Neural cell (in vitro differentiated cells): ENCODE results near the gene ALS2CL.

Source experiments
- CTCF ChIP-seq: fragments of 450-650 bp; IDR thresholded peaks from 2 replicates; pipeline ENCODE4 v1.5.1; 2014; ENCODE audit warnings: antibody characterized with exemption, mild to moderate bottlenecking, moderate library complexity; ENCODE audit not compliant: poor library complexity, severe bottlenecking
- EP300 ChIP-seq: fragments of 450-650 bp; conservative IDR thresholded peaks from 2 replicates; pipeline ENCODE4 v1.6.1; 2014; ENCODE audit warnings: antibody characterized with exemption, mild to moderate bottlenecking, moderate library complexity; ENCODE audit not compliant: poor library complexity, severe bottlenecking
- EZH2 ChIP-seq: fragments of 200-600, 300-800 bp; shearing (Covaris generic), sonication (generic); IDR thresholded peaks from 2 replicates; pipeline ENCODE4 v1.6.1; 2014; ENCODE audit warnings: antibody characterized with exemption, low read length, borderline replicate concordance, mild to moderate bottlenecking; ENCODE audit not compliant: insufficient read depth, poor library complexity, severe bottlenecking
- MXI1 ChIP-seq: fragments of 450-650 bp; conservative IDR thresholded peaks from 2 replicates; pipeline ENCODE4 v1.6.1; 2014; ENCODE audit warnings: antibody characterized with exemption, mild to moderate bottlenecking; ENCODE audit not compliant: poor library complexity, severe bottlenecking
- POLR2AphosphoS5 ChIP-seq: IDR thresholded peaks from 2 replicates; pipeline ENCODE4 v1.6.1; 2012
- RAD21 ChIP-seq: fragments of 450-650 bp; conservative IDR thresholded peaks from 2 replicates; pipeline ENCODE4 v1.6.1; 2014; ENCODE audit warnings: antibody characterized with exemption, mild to moderate bottlenecking, moderate library complexity
- SMC3 ChIP-seq: fragments of 450-650 bp; conservative IDR thresholded peaks from 2 replicates; pipeline ENCODE4 v1.6.1; 2014; ENCODE audit warnings: antibody characterized with exemption, mild to moderate bottlenecking, moderate library complexity; ENCODE audit not compliant: poor library complexity
- TAF1 ChIP-seq: IDR thresholded peaks from 2 replicates; pipeline ENCODE4 v1.6.1; 2012; ENCODE audit warnings: low read depth
- TF ChIP-seq, protein P1 (sequence below): IDR thresholded peaks from 2 replicates; pipeline ENCODE4 v1.6.1; 2012; ENCODE audit warnings: borderline replicate concordance

GRCh38 chr3:46667061-46667621 lies 26.3 kb downstream of the ALS2CL start:
- TF ChIP-seq EZH2 (no peak), SMC3 (no peak), CTCF (no peak), POLR2AphosphoS5 (no peak), EP300 (no peak), RAD21 (no peak), TAF1 (no peak), MXI1 (no peak)
- TF ChIP-seq, protein P1, sequence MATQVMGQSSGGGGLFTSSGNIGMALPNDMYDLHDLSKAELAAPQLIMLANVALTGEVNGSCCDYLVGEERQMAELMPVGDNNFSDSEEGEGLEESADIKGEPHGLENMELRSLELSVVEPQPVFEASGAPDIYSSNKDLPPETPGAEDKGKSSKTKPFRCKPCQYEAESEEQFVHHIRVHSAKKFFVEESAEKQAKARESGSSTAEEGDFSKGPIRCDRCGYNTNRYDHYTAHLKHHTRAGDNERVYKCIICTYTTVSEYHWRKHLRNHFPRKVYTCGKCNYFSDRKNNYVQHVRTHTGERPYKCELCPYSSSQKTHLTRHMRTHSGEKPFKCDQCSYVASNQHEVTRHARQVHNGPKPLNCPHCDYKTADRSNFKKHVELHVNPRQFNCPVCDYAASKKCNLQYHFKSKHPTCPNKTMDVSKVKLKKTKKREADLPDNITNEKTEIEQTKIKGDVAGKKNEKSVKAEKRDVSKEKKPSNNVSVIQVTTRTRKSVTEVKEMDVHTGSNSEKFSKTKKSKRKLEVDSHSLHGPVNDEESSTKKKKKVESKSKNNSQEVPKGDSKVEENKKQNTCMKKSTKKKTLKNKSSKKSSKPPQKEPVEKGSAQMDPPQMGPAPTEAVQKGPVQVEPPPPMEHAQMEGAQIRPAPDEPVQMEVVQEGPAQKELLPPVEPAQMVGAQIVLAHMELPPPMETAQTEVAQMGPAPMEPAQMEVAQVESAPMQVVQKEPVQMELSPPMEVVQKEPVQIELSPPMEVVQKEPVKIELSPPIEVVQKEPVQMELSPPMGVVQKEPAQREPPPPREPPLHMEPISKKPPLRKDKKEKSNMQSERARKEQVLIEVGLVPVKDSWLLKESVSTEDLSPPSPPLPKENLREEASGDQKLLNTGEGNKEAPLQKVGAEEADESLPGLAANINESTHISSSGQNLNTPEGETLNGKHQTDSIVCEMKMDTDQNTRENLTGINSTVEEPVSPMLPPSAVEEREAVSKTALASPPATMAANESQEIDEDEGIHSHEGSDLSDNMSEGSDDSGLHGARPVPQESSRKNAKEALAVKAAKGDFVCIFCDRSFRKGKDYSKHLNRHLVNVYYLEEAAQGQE: no peak
